Medulla oblongata (tissue), 1 donor: ENCODE measurements around the gene CXorf66.
"Not testable (repeated sequence)": the region's sequence is repeated elsewhere in the genome, so short reads cannot be mapped to it uniquely, and the experiment has no call there.

ENCODE experiments used
- DNase-seq: peaks from one replicate; pipeline ENCODE4 v3.0.0-alpha.2; 2015; ENCODE audit errors: extremely low spot score

Gene CXorf66

DNA sequence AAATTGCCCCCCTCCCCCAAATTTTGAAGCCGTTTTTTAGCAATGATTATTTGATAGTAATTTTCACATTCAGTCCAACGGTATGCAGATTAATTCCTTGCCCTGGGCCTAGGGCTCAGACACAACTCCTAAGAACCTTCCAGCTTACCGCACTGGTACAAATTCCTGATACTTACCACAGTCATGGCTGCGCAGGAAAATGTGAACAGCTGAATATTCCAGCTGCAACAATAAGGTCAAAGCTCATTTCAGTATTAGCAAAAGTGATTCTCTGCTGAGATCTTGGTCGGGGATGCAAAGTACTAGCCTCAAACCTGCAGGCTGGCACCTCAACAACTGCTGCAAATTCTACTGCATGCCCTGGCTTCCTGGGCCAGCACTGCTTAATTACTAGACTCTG is 35.4 kb downstream of the CXorf66 start:
- no peak for DNase-seq

DNA sequence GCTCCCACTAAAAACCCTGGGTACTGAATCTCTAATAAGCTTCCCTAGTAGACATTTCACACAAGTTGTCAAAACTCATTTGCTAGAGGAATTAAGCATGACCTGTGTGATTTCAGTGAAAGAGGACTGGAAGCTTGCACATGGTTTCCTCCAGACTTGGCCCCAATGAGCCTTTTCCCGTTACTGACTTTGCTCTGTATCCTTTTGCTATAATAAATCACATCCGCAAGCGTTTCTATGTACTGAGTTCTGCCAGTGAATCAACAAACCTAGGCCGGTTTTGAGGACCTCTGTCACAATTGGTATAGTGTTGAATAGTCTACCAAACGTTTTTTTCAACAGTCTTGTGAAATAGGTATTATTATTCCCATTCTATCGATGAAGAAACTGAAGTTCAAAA is 40.6 kb downstream of the CXorf66 start:
- no peak for DNase-seq

DNA sequence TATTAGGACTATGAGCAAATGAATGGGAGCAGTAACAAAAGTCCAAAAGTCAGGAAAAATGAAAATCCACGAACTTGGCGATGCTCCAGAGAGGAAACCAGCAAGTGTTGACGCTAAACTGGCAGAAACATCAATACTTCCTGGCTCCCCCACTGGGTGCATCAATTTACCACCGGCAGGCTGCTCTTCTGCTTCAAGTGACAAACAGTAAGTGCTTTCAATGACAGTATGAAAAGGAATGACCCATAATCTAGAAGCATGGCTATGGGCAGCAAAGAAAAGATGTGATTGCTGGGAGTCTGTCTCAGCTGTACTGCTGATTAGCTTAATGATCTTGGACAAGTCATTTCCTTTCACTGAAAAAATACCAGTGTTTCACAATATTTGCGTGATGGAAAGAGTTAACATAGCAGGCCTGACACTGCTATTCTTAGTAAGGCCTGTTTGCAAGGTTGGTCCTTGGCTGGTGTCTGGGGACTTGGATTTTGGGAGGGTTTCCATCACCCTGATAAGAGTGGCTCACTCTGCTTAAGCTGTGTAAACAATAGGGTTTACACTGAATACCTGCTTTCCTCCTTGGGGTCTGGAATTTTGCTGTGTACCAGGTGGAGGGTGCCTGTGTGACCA is 41.1 kb downstream of the CXorf66 start:
- DNase-seq = no peak

DNA sequence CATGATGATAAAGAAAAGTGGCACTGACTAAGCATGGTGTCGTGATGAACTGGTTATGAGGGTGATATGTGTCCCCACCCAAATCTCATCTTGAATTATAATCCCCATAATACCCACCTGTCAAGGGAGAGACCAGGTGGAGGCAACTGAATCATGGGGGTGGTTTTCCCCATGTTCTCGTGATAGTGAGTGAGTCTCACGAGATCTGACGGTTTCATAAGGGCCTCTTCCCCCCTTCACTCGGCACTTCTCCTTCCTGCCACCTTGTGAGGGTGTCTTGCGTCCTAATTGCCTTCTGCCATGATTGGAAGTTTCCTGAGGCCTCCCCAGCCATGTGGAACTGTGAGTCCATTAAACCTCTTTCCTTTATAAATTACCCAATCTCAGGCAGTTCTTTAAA is 44.2 kb downstream of the CXorf66 start:
- DNase-seq = not testable (repeated sequence)

DNA sequence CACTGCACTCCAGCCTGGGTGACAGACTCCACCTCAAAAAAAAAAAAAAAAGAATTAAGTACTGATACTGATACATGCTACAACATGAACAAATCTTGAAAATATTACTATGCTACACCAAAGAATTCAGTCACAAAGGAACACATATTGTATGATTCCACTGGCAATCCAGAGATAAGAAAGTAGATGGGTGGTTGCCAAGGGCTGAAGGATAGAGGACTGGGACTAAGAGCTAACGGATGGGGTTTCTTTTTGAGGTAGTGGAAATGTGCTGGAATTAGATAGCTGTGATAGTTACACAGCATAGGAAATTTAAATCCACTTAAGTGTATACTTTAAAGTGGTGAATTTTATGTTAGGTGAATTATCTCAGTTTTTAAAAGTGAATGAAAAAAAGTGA is 45.0 kb downstream of the CXorf66 start:
- no peak for DNase-seq

DNA sequence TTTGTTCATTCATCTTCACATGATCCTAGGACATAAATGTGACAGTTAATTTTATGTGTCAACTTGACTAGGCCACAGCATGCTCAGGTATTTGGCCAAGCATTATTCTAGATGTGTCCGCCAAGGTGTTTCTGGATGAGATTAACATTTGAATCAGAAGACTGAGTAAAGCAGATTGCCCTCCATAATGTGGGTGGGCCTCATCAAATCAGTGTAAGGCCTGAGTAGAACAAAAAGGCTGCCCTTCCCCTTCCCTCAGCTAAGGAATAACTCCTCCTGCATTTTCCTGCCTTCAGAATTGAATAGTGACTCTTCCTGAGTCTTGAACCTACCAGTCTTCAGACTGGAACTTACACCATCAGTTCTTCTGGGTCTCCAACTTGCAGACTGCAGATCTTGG is 50.9 kb downstream of the CXorf66 start:
- no peak for DNase-seq

DNA sequence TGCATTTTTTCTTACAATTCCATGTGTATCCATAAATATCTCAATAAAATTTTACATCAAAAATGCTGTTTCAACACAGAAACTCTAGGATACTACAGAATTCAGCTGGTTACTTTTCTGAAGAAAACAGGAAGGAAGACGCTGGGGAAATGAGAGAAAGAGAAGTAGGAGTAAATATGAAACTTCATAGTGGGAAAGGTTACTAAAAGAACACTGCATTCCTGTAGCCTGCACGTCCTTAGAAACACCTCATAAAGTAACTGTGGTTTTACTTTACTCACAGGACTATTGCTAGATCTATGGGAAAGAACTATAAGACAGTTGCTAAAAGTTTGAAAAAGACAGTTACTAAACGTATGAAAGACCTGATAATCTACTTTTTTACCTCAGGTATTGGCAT is 55.6 kb downstream of the CXorf66 start:
- peak; percentile 11 for DNase-seq

DNA sequence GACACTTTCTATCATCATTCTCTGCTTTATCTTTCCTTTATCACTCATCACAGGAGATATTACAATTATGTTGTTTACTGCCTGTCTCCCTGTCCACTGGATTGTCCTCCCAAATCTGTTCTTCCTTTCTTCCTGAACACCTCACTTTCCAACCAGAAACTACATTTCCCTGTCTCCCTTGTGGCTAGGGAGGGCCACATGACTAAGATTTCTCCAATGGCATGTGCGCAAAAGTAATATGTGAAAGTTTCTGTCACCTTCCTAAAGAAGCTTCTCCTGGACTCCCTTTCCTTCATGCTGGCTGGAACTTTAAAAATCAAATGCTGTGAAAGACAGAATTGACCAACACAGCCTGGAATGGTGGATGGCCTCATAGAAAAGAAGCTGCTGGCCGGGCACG is 58.2 kb downstream of the CXorf66 start:
- DNase-seq = no peak

DNA sequence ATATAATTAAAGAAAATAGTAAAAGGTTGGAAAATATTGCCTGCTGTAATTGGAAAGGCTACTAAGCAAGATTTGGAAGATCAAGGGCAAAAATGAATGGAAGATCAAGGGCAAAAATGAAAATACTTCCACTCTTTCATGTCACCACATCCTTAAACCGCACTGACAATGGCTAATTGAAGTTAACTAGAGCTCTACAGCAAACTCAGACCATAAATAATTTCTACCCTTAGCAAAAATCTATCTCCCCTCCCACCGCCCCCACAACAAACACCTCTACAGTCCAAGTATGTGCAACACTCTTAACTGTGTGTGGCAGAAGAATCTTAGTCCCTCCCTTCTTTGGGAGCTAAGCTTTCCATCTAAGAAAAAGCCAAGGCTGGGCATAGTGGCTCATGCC is 59.6 kb downstream of the CXorf66 start:
- DNase-seq = no peak
